HG02642 (cell line): ENCODE data around the gene GREB1.

Experiments used
- ATAC-seq: cut with Tn5 transposase; IDR thresholded peaks from one replicate; pipeline ENCODE4 v1.9.1; 2021; ENCODE audit warnings: mild to moderate bottlenecking; ENCODE audit not compliant: unreplicated experiment, poor library complexity

GREB1 gene

GRCh38 chr2:11577101-11577883 lies 43.4 kb downstream of the GREB1 start:
- ATAC-seq: no peak

DNA sequence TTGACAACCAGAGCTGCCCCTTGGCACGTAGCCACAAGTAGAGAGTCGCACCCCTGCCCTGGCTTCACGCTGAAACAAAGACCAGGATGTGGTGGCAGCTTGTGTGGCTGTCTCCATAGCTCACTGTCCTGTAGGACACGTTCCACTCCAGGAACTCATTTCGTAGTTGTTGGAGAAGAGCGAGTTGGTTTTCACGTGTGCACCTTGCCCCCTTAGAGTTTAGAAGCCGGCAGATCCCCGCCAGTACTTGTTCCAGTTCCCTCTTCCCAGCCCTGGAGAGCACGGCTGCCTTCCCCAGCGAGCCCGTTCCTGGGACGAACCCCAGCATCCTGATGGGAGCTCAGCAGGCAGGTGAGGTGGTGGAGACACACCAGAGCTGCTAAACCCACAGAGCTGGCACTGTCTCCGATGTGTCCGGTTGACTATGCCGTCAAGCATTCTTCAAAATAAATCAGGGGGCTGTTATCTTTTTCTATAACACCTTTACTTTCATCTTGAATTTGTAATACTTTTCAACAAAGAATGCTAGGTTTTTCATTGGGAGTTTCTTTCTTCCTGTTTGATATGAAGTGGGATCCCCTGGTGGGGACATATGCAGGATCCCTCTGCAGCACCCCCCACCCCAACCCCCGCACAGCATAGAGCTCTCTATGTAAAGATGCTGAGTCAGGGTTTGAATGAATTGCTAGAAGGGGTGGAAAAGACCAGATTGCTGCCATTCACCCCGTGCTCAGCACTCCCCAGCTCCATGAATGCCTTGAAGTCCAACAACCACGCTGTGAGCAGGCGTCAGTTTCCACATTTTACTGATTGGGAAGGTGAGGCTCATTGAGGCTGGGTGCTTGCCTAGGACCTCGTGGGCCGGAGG lies 44.5 kb downstream of the GREB1 start:
- ATAC-seq: no peak

DNA sequence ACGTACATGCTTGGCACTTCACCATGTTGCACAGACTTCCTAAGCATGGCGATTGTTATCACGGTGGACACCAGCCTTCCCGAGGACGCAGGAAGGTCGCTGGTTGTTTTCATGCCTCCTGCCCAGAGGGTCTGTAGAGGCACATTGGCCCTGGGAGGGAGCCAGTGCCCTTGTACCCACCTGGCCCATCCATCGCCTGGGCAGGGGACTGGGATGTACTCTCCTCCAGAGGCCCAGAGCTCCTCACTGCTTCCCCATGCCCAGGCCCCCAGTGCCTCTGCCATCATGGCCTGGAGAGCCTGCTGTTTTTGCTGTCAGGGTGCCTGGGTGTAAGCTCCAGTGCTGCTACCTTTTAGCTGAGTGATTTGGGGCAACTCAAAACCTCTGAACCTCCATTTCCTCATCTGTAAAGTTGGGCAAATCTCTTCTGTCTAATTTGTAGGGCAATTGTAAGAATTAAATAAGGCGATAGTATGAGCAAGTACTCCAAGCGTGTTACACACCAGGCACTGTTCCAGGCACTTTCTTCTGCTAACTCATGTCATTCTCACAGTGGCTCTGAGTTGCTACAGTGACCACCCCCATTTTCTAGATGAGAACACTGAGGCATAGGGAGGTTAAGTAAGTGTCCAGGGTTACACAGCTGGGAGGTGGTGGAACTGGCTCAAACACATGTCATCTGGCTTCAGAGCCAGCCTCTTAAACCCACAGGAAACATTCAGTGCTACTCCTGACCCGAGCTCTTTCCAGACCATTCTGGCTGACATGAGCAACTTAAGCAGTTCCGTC lies 45.3 kb downstream of the GREB1 start:
- no peak for ATAC-seq

GRCh38 chr2:11579867-11580659 lies 46.2 kb downstream of the GREB1 start:
- no peak for ATAC-seq

DNA sequence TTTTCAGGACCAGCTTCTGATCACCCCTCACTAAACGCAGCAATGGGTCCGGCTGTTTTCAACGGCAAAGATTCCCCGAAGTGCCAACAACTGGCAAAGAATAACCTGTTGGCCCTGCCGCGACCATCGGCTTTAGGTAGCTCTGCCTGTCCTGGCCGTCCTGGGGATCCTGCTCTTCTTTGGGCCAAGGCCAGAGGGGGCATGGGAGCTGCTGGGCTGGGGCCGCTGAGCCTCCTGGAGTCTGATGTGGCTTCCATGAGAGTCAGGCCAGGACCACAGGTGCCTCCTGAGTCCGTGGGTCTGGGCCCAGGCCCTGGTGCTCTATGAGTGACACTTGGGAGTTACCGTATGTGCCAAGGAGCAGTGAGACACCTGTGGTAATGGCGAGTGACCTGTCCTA lies 46.9 kb downstream of the GREB1 start:
- no peak for ATAC-seq

- no peak for ATAC-seq
These were observed 47.4 kb downstream of the GREB1 start for GRCh38 chr2:11581124-11581796.

DNA sequence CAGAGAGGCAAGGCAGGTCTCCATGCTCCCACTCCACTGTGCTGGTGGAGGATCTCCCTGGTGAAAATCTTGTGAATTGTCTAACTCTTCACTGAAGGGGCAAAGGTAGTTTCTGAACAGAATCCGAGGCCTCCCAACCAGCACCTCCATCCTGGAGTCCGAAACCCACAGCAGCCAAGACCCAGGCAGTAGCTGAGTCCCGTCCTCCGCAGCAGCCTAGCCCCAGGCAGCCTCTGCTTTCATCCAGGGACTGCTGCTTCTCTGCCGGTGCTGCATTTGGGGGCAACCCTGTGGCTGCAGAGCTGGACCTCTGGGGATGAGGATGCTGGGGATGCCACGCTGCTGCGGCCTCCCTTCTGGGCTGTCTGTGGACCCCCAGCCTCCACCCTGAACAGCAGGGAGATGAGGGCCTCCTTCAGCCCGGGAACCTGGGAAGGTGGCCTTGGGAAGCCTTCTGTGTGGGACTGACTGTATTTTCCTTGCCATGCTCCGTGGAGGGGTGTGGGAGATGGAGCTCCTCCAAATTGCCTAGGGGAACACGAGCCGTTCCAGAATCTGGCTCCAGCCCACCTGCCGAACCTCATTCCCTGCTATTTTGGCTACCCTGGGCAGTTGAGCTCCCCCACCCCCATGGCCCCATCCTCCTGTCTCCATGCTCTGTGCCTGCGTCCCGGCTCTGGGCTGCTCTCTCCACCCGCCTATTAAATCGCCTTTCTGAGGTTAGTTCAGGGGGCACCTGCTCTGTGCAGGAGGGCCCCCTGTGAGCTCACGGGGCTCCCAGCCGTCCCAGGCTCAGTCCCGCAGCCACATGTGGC lies 48.2 kb downstream of the GREB1 start:
- ATAC-seq: no peak

DNA sequence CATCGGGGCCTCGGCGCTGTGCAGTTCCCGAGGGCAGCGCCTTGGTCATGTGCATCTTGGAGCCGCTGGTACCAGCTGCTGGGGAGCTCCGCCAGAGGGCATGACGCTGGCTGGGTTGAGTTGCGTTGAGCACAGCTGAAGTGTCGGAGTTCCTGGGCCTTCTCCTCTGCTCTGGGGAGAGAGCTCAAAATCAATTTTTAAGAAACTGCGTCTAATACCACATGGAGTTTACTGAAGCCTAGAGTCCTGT lies 48.7 kb downstream of the GREB1 start:
- ATAC-seq: no peak

GRCh38 chr2:11582862-11583752 lies 49.3 kb downstream of the GREB1 start:
- ATAC-seq: peak; percentile 40

DNA sequence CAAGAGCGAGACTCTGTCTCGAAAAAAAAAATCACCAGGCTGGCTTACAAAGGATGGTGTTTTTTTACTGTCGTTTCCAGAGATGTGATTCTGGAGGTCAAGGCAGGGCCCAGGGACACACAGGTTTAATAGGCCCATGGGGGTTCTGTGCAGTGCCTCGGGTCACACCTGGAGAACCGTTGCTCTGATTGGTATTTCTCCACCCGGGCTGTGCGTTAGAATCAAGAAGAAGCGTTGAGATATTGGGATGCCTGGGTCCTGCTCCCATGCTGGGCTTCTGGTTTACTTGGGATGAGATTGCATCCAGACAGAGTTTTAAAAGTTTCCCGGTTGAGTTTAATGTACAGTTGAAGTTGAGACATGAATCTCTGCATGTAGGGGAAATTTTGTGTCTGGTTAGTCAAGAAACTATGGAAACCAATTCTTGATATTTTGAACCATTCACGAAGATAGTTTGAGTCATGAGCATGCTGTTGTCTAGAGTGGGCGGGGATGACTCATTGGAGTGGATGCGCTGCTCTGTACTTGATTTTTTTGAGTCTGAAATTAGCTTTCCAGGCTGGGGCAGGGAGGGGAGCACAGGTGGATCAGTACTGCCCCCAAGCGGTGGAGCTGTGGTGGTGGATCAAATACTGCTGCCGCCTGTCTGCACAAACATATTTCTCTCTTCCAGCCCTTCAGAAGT lies 50.1 kb downstream of the GREB1 start:
- ATAC-seq: peak; percentile 78

GRCh38 chr2:11584525-11585056 lies 50.7 kb downstream of the GREB1 start:
- no peak for ATAC-seq

GRCh38 chr2:11585071-11585470 lies 51.2 kb downstream of the GREB1 start:
- ATAC-seq: no peak

GRCh38 chr2:11588228-11589110 lies 54.6 kb downstream of the GREB1 start:
- ATAC-seq: no peak

DNA sequence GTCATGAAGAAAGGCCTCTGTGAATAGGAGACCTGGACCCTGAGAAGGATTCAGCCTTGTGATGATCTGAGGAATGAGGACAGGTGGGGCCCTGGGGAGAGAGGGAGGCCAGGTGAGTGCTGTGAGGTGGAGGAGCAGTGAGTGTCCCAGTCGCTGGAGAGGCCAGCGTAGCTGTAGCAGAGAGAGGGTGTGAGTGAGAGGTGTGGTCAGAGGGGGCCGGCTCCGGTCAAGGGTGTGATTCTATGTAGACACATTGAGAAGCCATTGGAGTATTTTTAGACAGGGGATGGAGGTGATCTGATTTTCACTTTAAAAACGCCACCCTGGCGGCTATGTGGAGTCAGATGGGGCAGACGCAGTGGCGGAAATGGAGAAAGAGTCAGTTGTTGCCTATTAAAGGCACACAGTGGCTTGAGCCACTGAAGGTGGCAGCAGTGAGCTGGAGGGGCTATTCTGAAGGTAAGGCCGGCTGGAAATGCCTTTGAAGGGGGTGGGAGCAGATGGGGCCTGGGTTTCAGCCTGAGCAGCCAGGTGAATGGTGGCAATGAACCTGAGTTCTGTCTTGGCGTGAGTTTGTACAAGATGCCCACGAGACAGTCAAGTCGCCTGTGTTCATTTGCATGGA lies 55.6 kb downstream of the GREB1 start:
- no peak for ATAC-seq

GRCh38 chr2:11590193-11590592 lies 56.3 kb downstream of the GREB1 start:
- ATAC-seq: no peak

DNA sequence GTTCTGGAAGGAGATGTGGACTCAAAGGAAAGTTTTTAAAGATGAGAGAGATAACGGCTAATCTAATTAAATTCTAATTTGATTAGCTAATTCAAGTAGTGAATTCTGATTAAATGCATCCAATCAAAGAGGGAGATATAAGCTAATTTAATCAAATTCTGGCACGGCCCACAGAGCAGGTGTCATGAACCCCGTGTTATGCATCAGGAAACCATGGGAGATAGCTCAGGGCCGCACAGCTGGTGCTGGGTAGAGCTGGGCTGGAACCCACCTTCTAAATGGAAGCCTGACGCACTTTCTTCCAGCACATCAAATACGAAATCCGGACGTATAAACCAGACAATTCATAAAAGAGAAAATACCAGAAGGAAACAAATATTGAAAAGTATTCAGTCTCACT lies 57.2 kb downstream of the GREB1 start:
- no peak for ATAC-seq
